ENCODE data around the gene MSRB1.
"Not testable (repeated sequence)": the region's sequence is repeated elsewhere in the genome, so short reads cannot be mapped to it uniquely, and the experiment has no call there.

Gene MSRB1

DNA sequence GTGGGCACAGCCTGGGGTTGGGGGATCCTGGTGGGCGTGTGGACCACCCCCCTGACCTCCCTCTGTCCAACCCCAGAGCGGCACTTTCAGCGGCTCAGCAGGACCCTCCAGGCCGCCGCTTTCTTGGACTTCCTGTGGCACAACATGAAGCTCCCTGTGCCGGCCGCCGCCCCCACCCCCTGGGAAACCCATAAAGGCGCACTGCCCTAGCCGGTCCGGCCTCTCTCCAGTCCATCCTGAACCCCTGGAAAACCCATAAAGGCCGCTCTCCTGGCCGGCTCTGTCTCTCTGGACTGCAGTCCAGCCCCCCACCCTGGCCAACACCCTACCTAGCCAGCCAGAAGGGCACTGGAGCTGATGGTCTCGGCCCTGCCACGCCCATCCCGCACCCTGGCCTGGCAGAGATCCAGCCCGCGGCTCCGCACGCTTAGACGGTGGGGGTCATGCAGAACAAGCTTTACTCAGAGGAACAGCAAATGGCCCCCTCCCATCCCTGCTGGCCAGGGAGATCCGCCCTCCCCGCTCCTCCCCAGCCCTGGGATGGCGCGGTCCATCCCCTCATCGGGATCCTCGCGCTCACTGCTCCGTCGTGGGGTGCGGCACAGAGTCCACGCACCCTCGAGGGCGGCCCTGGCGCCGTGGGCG, 35.6 kb upstream of the MSRB1 start:
- no peak for DNase-seq

DNA sequence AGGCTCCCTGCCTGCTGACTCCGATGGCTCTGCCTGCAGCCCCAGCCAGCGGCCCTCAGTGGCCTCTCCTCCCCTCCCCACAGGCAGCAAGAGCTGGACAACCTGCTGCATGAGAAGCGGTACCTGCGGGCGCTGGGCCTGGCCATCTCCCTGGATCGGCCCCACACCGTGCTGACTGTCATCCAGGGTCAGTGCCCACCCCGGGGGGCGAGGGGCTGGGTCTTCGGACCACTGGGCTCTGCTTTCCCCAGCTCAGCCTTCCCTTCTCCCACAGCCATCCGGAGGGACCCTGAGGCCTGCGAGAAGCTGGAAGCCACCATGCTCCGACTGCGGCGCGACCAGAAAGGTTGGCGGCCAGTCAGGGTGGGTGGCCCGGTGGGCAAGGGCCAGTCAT, 34.9 kb upstream of the MSRB1 start:
- DNase-seq = no peak

- DNase-seq = no peak
Measured at GRCh38 chr16:1976951-1977874, 34.2 kb upstream of the MSRB1 start.

DNA sequence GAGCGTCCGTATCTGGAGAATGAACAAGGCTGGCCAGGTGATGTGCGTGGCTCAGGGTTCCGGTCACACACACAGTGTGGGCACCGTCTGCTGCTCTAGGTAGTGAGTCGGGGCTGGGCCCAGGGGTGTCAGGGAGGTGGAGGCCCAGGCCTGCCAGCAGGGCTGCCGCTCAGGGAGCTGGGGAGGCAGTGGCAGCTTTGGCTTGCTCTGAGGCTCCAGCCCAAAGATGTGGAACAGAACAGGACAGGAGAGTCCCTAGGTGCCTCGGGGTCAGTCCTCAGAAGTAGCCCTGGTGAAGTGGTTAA, 33.2 kb upstream of the MSRB1 start:
- DNase-seq = no peak

DNA sequence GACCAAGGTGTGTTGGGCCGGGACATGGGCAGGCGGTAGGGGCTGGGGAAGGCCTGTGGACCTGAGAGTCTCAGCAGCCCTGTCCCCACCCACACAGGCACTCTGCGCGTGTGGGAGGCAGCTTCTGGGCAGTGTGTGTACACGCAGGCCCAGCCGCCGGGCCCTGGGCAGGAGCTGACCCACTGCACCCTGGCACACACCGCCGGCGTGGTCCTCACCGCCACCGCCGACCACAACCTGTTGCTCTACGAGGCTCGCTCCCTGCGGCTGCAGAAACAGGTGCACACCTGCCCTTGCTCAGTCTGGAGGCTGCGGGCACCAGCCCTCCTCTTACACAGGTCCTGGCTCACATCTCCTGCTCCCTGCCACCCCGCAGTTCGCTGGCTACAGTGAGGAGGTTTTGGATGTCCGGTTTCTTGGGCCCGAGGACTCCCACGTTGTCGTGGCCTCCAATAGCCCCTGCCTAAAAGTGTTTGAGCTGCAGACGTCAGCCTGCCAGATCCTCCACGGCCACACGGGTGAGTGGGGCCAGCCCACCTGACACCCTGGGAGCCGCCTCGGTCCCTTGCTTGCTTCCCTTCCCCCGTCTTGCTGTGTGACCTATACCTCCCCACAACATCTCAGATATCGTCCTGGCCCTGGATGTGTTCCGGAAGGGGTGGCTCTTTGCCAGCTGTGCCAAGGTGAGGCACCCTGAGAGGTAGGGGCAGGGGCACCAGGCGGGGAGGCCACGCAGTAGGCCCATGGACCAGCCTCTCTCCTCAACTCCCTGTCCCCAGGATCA, 32.6 kb upstream of the MSRB1 start:
- DNase-seq = no peak

DNA sequence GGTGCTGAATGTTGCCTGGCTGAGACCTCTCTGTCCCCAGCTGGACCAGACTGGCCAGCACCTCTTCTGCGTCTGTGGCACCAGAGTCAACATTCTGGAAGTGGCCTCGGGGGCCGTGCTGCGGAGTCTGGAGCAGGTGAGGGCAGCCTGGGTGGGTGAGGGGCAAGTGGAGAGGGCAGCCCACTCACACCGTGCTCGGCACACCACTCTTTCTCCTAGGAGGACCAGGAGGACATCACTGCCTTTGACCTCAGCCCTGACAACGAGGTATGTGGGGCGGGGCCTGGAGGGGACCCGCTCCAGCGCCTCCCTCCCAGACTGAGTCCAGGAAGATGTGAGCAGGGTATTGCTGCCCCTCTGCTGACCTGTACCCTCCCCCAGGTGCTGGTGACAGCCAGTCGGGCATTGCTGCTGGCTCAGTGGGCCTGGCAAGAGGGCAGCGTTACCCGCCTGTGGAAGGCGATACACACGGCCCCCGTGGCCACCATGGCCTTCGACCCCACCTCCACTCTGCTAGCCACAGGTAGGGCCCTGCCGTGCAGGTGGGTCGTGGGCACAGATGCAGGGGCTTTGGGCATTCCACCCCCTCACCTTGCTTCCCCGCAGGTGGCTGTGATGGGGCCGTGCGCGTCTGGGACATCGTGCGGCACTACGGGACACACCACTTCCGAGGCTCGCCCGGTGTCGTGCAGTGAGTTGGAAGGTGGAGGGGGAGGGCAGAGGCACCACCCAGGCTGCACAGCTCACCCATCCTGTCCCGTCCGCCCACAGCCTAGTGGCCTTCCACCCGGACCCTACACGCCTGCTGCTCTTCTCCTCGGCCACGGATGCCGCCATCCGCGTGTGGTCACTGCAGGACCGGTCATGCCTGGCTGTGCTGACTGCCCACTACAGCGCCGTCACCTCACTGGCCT, 31.4 kb upstream of the MSRB1 start:
- no peak for DNase-seq

DNA sequence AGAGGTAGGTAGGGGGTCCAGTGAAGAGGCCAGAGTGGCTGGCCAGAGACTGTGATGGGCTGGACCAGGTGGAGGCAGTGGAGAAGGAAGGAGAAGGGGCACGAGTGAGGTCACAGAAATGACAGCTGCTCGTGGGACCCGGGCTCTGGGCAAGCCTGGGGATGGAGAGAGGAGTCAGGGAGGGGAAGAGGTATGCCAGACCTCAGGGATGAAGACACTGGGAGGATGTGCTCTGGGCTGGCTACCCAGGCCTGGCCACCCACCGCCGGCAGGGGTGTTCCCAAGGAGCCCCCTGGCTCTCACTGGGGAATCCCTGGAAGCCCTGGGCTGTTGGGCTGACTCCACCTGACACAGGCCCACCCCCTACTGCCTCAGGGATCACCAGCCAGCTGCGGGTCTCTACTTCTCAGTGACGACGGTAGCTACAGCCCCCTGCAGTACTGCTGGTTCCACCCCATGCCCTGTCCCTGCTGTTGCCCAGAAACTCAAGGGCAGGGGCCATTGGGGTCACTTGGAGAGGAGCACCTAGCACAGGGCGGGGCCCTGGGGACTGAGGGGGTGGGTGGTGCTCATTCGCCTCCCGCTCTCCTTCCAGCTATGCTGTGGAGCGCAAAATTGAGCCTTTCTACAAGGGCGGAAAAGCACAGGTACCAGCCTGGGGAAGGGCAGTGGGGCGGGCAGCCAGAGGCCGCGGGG, 30.6 kb upstream of the MSRB1 start:
- no peak for DNase-seq

DNA sequence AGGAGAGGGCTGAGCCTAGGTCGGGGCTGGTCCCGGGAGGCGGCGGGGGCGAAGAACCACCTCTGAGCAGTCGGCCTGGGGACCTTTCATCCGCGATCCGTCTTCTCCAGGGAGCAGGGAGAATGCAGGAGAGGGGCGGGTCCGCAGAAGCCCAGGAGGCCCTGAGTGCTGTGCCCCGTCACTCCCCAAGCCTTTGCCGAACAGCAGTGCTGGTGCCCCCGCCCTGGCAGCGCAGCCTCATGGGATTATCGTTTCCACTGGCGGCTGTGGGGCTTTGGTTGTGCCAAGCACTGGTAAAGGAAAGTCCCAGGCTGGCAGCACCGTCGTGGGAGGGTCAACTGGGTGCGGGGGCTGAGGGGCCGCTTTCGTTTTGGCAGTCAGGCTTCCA, 29.5 kb upstream of the MSRB1 start:
- DNase-seq = peak in 1 of 6 experiments; percentile 16

DNA sequence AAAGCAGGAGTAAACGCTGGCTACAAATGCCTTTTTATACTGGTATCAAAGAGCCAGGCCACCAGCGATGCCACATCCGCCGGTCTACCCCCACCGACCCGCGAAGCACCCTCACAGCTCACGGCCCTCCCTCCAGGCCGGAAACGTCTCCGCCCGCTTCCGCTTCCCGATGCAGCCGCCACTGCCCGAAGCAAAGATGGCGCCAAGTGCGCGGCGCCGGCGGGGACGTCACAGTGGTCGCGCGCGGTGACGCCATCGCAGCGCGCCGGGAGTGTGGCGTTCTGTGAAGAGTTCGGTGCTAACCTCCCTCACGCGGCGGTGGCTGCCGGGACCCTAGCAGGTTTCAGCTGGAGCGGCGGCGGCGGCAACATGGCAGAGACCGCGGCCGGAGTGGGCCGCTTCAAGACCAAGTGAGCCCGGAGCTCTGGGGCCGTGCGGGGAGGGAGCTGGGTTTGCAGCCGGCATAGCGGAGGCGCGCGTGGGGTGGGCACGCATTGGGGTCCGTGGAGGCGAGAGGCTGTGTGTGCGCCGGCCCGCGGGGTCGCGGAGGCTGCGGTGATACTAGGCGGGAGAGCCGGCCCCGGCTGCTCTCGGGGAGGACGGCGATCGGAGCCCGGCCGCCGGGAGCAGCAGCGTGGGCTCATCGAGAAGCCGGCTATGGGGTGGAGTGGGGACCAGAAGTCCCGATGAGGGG, 28.9 kb upstream of the MSRB1 start, which contains the start of gene TBL3:
Gene TBL3 (plus strand): TSS at position 258 of the 694 bp plus-strand sequence. CDS start 112 bp downstream, at position 370.
- DNase-seq = peak; percentile 93 to 97 (median 95)

- no peak for DNase-seq
Measured at GRCh38 chr16:1968146-1968953, 25.4 kb upstream of the MSRB1 start.

- no peak for DNase-seq
Measured at GRCh38 chr16:1966460-1966859, 23.5 kb upstream of the MSRB1 start, which contains the start of gene RNF151. Gene RNF151, plus strand, starts transcription at chr16:1966856. Its CDS starts 26 bp downstream, at chr16:1966882.

DNA sequence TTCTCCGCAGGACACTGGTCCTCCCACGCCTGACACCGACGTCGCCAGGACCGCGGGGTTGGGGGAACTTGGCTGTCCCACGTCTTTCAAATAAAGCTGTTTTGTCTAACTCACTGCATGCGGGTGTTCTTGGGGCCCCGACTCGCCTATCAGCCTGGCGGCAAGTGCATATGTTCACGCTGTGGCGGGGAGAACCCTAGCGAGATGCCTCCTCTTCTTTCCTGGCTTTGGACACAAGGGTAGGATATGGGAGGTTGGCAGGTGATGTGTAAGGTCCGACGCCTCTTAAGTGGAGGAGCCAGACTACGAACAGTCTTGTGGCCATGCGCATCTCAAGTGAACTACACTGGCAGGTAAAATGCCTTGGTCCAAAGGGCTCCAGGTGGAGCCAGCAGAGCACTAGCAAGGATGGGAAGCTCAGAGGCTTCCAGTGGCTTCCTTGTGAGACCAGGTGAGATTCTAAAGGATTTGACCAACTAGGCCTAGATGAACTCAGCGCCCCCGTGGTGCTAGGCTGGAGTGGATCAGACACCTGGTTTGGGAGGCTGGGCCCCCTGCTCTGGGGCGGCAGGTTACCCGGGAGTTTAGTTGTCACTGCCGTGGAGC, 22.5 kb upstream of the MSRB1 start:
- no peak for DNase-seq

DNA sequence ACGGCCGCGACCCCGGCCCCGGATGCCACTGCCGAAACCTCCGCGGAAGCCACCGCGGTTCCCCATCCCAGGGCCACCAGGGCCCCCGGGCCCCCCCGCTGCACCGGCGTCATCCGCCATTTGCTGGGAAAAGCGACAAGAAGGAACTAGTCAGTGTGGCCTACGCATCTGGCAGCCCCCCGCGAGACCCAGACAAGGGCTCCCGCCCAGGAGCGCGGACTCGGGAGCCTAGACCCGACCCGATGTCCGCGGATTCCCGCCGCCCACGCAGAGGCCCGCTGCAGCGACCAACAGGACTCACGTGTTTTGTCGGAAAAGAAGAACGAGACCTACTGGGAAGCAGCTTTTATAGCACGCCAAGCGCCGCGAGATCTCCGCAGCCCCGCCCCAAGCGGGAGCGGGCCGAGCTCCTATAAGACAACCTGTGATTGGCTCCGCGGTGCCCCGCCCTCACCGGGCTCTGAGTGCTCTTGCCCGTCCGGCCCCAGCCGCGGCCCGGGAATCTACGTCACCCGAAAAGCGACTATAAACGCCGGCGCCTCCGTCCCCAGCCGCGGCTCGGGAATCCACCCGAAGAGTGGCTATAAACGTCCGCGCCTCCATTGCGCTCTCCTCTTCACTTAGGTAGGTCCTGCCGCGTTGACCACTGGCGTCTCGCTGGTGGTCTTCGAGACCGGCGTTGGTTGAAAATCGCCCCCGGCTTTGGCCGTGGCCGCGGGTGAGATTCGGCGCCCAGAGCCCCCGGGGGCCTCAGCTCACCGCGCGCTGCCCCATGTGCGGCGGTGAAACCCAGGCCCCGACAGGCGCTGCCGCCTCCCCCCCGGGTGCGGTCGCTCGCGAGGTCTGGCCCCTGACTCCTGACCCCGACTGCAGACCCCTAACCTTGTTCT, 21.8 kb upstream of the MSRB1 start, which contains the start of gene RPS2:
Gene RPS2 (minus strand): TSS at position 321 of the 890 bp plus-strand sequence. CDS start 201 bp downstream, at position 120.
- peak; percentile 96 to 99 (median 98) for DNase-seq

GRCh38 chr16:1963806-1964505, 21.0 kb upstream of the MSRB1 start:
- peak in 2 of 6 experiments; percentile 60 to 79 for DNase-seq

GRCh38 chr16:1962161-1963153, 19.5 kb upstream of the MSRB1 start:
- not testable (repeated sequence) for DNase-seq

DNA sequence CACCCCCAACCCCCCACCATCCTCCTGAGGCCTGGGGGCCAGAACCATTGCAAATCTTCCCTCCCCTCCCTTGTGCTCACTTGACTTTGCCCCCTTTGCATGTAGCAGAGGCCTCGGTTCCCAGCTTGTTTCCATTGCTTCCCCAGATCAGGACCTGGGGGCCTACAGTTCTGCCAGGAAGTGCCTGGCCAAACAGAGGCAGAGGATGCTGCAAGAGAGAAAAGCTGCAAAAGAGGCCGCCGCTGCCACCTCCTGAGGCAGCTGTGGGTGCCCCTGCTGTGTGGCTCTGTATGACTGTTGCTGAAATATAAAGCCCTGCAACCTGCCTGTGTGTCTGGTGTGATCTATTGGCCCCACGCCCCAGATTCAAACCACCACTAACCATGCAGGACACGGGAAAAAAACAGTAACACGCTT, 18.7 kb upstream of the MSRB1 start:
- no peak for DNase-seq
